GM13977 (cell line): Measurements from ENCODE around the gene PIAS1.
A peak's percentile ranks its signal among the peaks of the same experiment; 100 is the strongest.
"Not testable (repeated sequence)": the region's sequence is repeated elsewhere in the genome, so short reads cannot be mapped to it uniquely, and the experiment has no call there.

Source experiments
- DNase-seq: peaks from one replicate; pipeline ENCODE4 v3.0.0; 2012; ENCODE audit warnings: low spot score
- CTCF ChIP-seq: IDR thresholded peaks from 2 replicates; pipeline ENCODE4 v1.5.1; 2012; ENCODE audit warnings: mild to moderate bottlenecking, control low read depth; ENCODE audit not compliant: insufficient read depth; ENCODE audit errors: extremely low read depth, missing control alignments
- in situ Hi-C: fragments of 300-500 bp; cut with MboI; formaldehyde crosslinking; loops from one replicate; pipeline ENCODE4 v1.12.0; 2022; ENCODE audit warnings: low sequenced_read_pairs, low pct_unique_long_range_greater_than_20kb, mixed read lengths, inconsistent platforms; ENCODE audit not compliant: unreplicated experiment

The PIAS1 gene

GRCh38 chr15:68208636-68209240, 154.6 kb downstream of the PIAS1 start:
- no peak for DNase-seq
- in situ Hi-C loops = no loop called here
- no peak for TF ChIP-seq CTCF

- no peak for TF ChIP-seq CTCF
- in situ Hi-C loops = no loop called here
- no peak for DNase-seq
Observed at GRCh38 chr15:68209272-68209671, 155.2 kb downstream of the PIAS1 start.

GRCh38 chr15:68209735-68210408, 155.8 kb downstream of the PIAS1 start:
- no peak for TF ChIP-seq CTCF
- in situ Hi-C loops = no loop called here
- DNase-seq = peak; percentile 69

GRCh38 chr15:68210409-68210756, 156.3 kb downstream of the PIAS1 start:
- TF ChIP-seq CTCF = no peak
- DNase-seq = no peak
- in situ Hi-C loops = no loop called here

GRCh38 chr15:68210821-68211655, 156.9 kb downstream of the PIAS1 start:
- DNase-seq = peak; percentile 69
- peak; percentile 87 for TF ChIP-seq CTCF
- in situ Hi-C loops = no loop called here

- TF ChIP-seq CTCF = no peak
- DNase-seq = no peak
- in situ Hi-C loops = no loop called here
Observed at GRCh38 chr15:68211656-68212320, 157.7 kb downstream of the PIAS1 start.

- in situ Hi-C loops, DNase-seq: not testable (repeated sequence)
Observed at GRCh38 chr15:68213491-68213845, 159.4 kb downstream of the PIAS1 start.
